Measurements from ENCODE around the gene C14orf39. TPM values are rescaled to one million over a fixed set of nuclear protein-coding genes. Genes with fewer than 3 reads are reported as not detected.

C14orf39 gene
- total RNA-seq, 4 donors from 2014 or later, result not detected

GRCh38 chr14:60506010-60506409 lies 20.1 kb upstream of the C14orf39 start:
- H3K4me1 ChIP-seq, result peaks cover 0 to 20% (median 0%) of the 10 kb centered on the region in 4 donors
- no peak overlapping the region for H3K4me3 ChIP-seq
- no peaks in the 10 kb centered on the region for H3K9me3 ChIP-seq
- H3K36me3 ChIP-seq, result no peaks in the 10 kb centered on the region
- H3K27ac ChIP-seq, result no peak overlapping the region
- no peak for DNase-seq
- TF ChIP-seq POLR2A (IDR thresholded peaks at IDR 0.05), result no peak
- no peak for TF ChIP-seq CTCF (IDR thresholded peaks at IDR 0.05)
- peaks cover 0 to 52% of the 10 kb centered on the region in 2 donors for H3K27me3 ChIP-seq

- no peak for TF ChIP-seq POLR2A (IDR thresholded peaks at IDR 0.05)
- no peak for TF ChIP-seq CTCF (IDR thresholded peaks at IDR 0.05)
- H3K9me3 ChIP-seq, result no peaks in the 10 kb centered on the region
- no peak overlapping the region for H3K4me3 ChIP-seq
Measured at GRCh38 chr14:60505448-60505847, 19.6 kb upstream of the C14orf39 start.

GRCh38 chr14:60502541-60502940 lies 16.7 kb upstream of the C14orf39 start:
- TF ChIP-seq POLR2A (IDR thresholded peaks at IDR 0.05) (no peak), CTCF (IDR thresholded peaks at IDR 0.05) (no peak)
- peaks cover 0 to 20% of the 10 kb centered on the region in 2 donors for H3K27me3 ChIP-seq
- no peak for DNase-seq
- no peaks in the 10 kb centered on the region for H3K9me3 ChIP-seq
- no peak overlapping the region for H3K4me3 ChIP-seq
- no peaks in the 10 kb centered on the region for H3K4me1 ChIP-seq
- no peak overlapping the region for H3K27ac ChIP-seq
- no peaks in the 10 kb centered on the region for H3K36me3 ChIP-seq

More at GRCh38 chr14:60505448-60505847, 19.6 kb upstream of the C14orf39 start:
- H3K27me3 ChIP-seq, result peaks cover 0 to 47% of the 10 kb centered on the region in 2 donors
- no peak overlapping the region for H3K27ac ChIP-seq
- H3K36me3 ChIP-seq, result no peaks in the 10 kb centered on the region
- DNase-seq, result no peak
- H3K4me1 ChIP-seq, result peaks cover 0 to 15% (median 0%) of the 10 kb centered on the region in 4 donors

GRCh38 chr14:60495946-60496345 lies 10.1 kb upstream of the C14orf39 start:
- Histone ChIP-seq H3K27me3 (no peaks in the 10 kb centered on the region), H3K27ac (no peak overlapping the region), H3K36me3 (no peaks in the 10 kb centered on the region), H3K9me3 (no peaks in the 10 kb centered on the region), H3K4me1 (no peaks in the 10 kb centered on the region), H3K4me3 (no peak overlapping the region)
- TF ChIP-seq CTCF (IDR thresholded peaks at IDR 0.05) (no peak), POLR2A (IDR thresholded peaks at IDR 0.05) (no peak)
- no peak for DNase-seq

GRCh38 chr14:60490270-60490669 lies 4.4 kb upstream of the C14orf39 start:
- H3K4me1 ChIP-seq, result peaks cover 0 to 6% (median 0%) of the 10 kb centered on the region in 4 donors
- H3K4me3 ChIP-seq, result no peak overlapping the region
- no peaks in the 10 kb centered on the region for H3K9me3 ChIP-seq
- no peak overlapping the region for H3K27ac ChIP-seq
- H3K36me3 ChIP-seq, result no peaks in the 10 kb centered on the region
- no peak for TF ChIP-seq POLR2A (IDR thresholded peaks at IDR 0.05)
- no peak for TF ChIP-seq CTCF (IDR thresholded peaks at IDR 0.05)
- no peak for DNase-seq
- peaks cover 0 to 8% of the 10 kb centered on the region in 2 donors for H3K27me3 ChIP-seq

GRCh38 chr14:60488175-60488574 lies 2.3 kb upstream of the C14orf39 start:
- Histone ChIP-seq H3K4me3 (no peak overlapping the region), H3K9me3 (no peaks in the 10 kb centered on the region), H3K27ac (no peak overlapping the region), H3K36me3 (no peaks in the 10 kb centered on the region), H3K4me1 (peaks cover 0 to 6% (median 0%) of the 10 kb centered on the region in 4 donors), H3K27me3 (peaks cover 0 to 12% of the 10 kb centered on the region in 2 donors)
- DNase-seq, result no peak
- no peak for TF ChIP-seq CTCF (IDR thresholded peaks at IDR 0.05)
- no peak for TF ChIP-seq POLR2A (IDR thresholded peaks at IDR 0.05)

All from Peyer's patch (tissue), 4 donors.